Common myeloid progenitor, CD34-positive (primary cell): ENCODE data around the gene PRMT5.
"Not testable (repeated sequence)": the region's sequence is repeated elsewhere in the genome, so short reads cannot be mapped to it uniquely, and the experiment has no call there.

Source experiments
- CTCF ChIA-PET: fragments of 350-600 bp; sonication (Branson Sonifier 250); formaldehyde crosslinking; loops from one replicate; lab custom pipeline; 2021; ENCODE audit warnings: antibody characterized with exemption; lab: Charles Lee
- POLR2A ChIA-PET: fragments of 350-600 bp; sonication (Branson Sonifier 250); formaldehyde crosslinking; loops from one replicate; lab custom pipeline; 2021; ENCODE audit warnings: antibody characterized with exemption; lab: Charles Lee
- DNase-seq, 3 donors: peaks; one replicate each; pipeline versions ENCODE4 v3.0.0 to v3.0.0-alpha.2; 2013
- H3K27ac ChIP-seq, 2 experiments: 1 replicate in 1 of 2; 2 replicates in 1 of 2; pipeline ENCODE4 v1.7.0; 2013; ENCODE audit warnings: inconsistent platforms in 2 of 2, low read length in 2 of 2, mild to moderate bottlenecking in 2 of 2, low read depth in 1 of 2, moderate library complexity in 1 of 2; ENCODE audit not compliant: severe bottlenecking in 2 of 2, insufficient read depth in 1 of 2, poor library complexity in 1 of 2
- H3K27me3 ChIP-seq, 5 experiments: replicated peaks in 2 of 5; 1 replicate in 3 of 5; 2 replicates in 2 of 5; pipeline versions ENCODE4 v1.6.1 to v1.7.0; 2013; ENCODE audit warnings: low read length in 4 of 5, mild to moderate bottlenecking in 2 of 5, moderate library complexity in 2 of 5, inconsistent platforms in 1 of 5; ENCODE audit not compliant: insufficient read depth in 5 of 5, control insufficient read depth in 4 of 5
- H3K36me3 ChIP-seq, 4 experiments: 1 replicate in 2 of 4; 2 replicates in 2 of 4; pipeline versions ENCODE4 v1.6.1 to v1.7.0; 2013; ENCODE audit warnings: low read length in 3 of 4, control low read depth in 1 of 4, mild to moderate bottlenecking in 1 of 4; ENCODE audit not compliant: control insufficient read depth in 4 of 4, insufficient read depth in 4 of 4
- H3K4me1 ChIP-seq, 4 experiments: 1 replicate in 3 of 4; 2 replicates in 1 of 4; pipeline versions ENCODE4 v1.6.1 to v1.7.1; 2013; ENCODE audit warnings: low read length in 3 of 4, mild to moderate bottlenecking in 3 of 4, control low read depth in 1 of 4, inconsistent platforms in 1 of 4, moderate library complexity in 1 of 4; ENCODE audit not compliant: control insufficient read depth in 4 of 4, insufficient read depth in 4 of 4; ENCODE audit errors: control extremely low read depth in 1 of 4
- H3K4me3 ChIP-seq, 7 experiments: 1 replicate in 4 of 7; 2 replicates in 3 of 7; pipeline versions ENCODE4 v1.5.1 to v1.7.0; 2013; ENCODE audit warnings: mild to moderate bottlenecking in 7 of 7, low read length in 6 of 7, moderate library complexity in 6 of 7, inconsistent platforms in 2 of 7, low read depth in 2 of 7, control low read depth in 1 of 7; ENCODE audit not compliant: insufficient read depth in 4 of 7, control insufficient read depth in 1 of 7; ENCODE audit errors: extremely low read depth in 1 of 7
- H3K9me3 ChIP-seq, 5 experiments: 1 replicate in 4 of 5; 2 replicates in 1 of 5; pipeline versions ENCODE4 v1.6.1 to v1.7.1; 2013; ENCODE audit warnings: low read length in 4 of 5, mild to moderate bottlenecking in 2 of 5, inconsistent platforms in 1 of 5, low read depth in 1 of 5, moderate library complexity in 1 of 5; ENCODE audit not compliant: control insufficient read depth in 4 of 5, insufficient read depth in 2 of 5; ENCODE audit errors: control extremely low read depth in 1 of 5
- WGBS: methylation state at CpG from one replicate; pipeline ENCODE4 v1.1.5; 2013; ENCODE audit not compliant: insufficient coverage; 5-methylcytosine and 5-hydroxymethylcytosine counted together

The PRMT5 gene

DNA sequence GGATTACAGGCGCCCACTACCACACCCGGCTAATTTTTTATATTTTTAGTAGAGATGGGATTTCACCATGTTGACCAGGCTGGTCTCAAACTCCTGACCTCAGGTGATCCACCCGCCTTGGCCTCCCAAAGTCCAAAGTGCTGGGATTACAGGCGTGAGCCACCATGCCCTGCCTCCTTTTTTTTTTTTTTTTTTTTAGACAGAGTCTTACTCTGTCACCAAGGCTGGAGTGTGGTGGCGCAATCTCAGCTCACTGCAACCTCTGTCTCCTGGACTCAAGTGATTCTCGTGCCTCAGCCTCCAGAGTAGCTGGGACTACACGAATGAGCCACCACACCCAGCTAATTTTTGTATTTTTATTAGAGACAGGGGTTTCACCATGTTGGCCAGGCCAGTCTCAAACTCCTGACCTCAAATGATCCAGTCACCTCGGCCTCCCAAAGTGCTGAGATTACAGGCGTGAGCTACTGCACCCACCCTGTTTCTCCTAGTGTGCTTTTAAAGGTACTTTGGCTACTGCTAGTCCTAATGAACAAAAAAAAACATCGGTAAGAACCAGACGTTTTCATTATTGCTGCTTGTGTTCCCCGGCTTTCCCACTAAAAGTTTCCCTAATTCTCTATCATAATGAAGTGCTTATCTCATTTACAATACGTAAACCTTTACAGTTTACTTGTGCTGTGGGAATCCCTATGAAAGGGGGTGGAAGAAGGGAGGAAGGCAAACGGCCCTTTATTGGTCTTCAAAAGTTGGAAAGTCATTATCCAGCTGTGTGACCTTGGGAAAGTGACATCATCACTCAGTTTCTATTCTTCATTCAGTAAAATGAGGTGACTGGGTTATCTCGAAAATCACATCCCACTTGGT is 37.0 kb upstream of the PRMT5 start:
- WGBS: 100% methylated on average over 6 of the region's 15 CpGs
- not testable (repeated sequence) for DNase-seq, H3K4me1 ChIP-seq, H3K4me3 ChIP-seq, H3K36me3 ChIP-seq, H3K9me3 ChIP-seq, H3K27ac ChIP-seq, H3K27me3 ChIP-seq
- ChIA-PET POLR2A (interaction anchor here (0.6 kb wide), 1 partner anchor 11 kb away, joined by 3 read pairs; no protein-coding TSS in a partner anchor), CTCF (interaction anchor here (0.7 to 16.1 kb wide), 4 partner anchors 13 to 90 kb away, joined by 3 to 319 read pairs (median 3); partner anchors contain the start of gene AJUBA)

DNA sequence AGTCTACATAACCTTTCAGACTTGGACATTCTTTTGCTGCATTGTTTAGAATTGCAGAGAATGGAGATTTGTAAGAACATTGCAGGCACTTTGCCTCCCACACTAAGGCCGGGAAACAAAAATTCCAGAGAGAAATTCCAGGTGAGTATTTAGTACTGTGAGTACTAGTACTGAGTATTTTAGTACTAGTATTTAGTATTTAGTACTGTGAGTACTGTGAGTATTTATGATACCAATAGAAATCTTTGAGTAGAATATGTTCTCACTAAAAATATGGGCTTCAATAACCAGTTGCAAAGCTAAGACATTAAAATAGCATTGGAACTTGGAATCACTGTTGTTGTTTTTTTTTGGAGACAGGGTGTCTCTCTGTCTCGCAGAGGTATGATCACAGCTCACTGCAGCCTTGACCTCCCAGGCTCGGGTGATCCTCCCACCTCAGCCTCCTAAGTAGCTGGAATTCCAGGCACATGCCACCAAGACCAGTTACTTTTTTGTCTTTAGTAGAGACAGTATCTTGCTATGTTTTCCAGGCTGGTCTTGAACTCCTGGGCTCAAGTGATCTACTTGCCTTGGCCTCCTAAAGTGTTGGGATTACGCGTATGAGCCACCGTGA is 33.0 kb upstream of the PRMT5 start:
- WGBS: 100% methylated on average over 4 of the region's 6 CpGs
- Histone ChIP-seq H3K27me3 (no peaks in the 10 kb centered on the region), H3K27ac (no peak overlapping the region), H3K4me1 (peaks cover 0 to 4% (median 2%) of the 10 kb centered on the region in 4 experiments), H3K4me3 (no peak overlapping the region), H3K36me3 (no peaks in the 10 kb centered on the region), H3K9me3 (no peaks in the 10 kb centered on the region)
- ChIA-PET POLR2A (interaction anchor here (0.6 kb wide), 1 partner anchor 45 kb away, joined by 3 read pairs; no protein-coding TSS in a partner anchor), CTCF (interaction anchor here (0.6 to 4.1 kb wide), 9 partner anchors 11 to 97 kb away, joined by 3 to 26 read pairs (median 3); no protein-coding TSS in a partner anchor)
- no peak for DNase-seq

DNA sequence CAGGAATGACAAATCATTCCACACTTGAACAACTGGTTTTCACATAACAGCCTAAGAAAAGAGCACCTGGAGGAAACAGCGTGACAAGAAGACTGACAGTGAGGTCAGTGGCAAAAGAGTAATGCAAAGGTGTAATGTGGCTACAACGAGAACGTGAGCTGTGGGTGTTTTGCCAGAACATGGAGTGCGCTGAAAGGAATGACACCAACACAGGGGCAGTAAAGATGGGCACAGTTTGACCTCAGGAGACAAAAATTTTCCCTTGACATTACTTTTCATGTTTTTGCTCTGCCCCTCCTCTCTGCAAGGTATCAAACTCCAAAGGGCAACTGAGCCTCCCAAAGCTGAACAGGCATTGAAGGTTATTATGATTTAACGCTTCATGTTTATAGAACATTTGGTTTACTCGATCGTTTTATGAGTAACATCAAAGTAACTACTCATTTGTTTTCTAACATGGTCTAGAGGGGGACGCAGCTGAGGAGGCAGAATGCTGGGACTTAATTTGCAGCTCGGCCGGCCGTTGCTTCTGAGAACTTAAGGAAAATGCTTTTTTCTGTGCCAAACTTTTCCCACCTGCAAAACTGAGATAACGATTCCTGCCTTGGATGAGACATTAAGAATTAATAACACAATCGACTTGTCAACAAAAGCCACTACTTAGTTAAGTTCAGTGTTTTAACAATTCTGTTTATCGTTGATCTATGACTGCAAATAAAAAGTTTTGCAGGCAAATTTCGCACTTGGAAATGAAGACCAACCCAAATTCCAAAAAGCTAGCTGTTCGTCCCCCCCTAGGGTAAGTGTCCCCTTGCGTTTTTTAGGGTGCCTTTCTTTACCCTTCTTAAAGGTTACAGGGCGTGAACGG is 26.8 kb upstream of the PRMT5 start:
- Histone ChIP-seq H3K27me3 (no peaks in the 10 kb centered on the region), H3K36me3 (peaks cover 3 to 12% (median 7%) of the 10 kb centered on the region in 4 experiments), H3K4me1 (peaks cover 3 to 24% (median 14%) of the 10 kb centered on the region in 4 experiments), H3K4me3 (peak overlapping the region; percentile 73 to 95 (median 84)), H3K27ac (peak overlapping the region; percentile 33 to 85), H3K9me3 (no peaks in the 10 kb centered on the region)
- POLR2A ChIA-PET: interaction anchor here (0.6 to 1.5 kb wide), 4 partner anchors 9 to 26 kb away, joined by 3 to 7 read pairs (median 4); partner anchors contain the start of gene PRMT5
- peak in 2 of 3 donors; percentile 5 to 13 for DNase-seq
- WGBS: 12% methylated on average over 11 of the region's 19 CpGs
- CTCF ChIA-PET: interaction anchor here (0.9 to 9.2 kb wide), 10 partner anchors 10 to 132 kb away, joined by 3 to 83 read pairs (median 6); no protein-coding TSS in a partner anchor

DNA sequence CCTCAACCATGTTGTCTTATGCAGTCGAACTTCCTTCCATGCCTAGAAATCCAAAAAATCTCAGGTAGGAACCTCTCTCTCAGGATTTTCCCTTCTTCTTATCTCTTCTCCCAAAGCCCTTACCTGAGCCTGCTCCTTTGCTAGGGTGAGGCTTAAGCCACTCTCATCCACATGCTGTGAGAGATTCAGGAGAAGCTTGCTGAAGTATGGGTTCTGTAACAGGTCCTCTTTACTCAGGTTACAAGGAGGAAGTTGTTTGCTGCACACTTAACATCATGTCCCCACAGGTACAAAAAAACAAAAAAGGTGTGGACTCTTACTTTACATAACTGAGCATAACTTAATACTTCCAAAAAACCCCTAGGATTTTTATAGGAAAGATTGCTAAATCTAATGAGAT is 23.2 kb upstream of the PRMT5 start:
- CTCF ChIA-PET: interaction anchor here (1.1 to 9.2 kb wide), 2 partner anchors 22 to 23 kb away, joined by 5 to 83 read pairs; no protein-coding TSS in a partner anchor

DNA sequence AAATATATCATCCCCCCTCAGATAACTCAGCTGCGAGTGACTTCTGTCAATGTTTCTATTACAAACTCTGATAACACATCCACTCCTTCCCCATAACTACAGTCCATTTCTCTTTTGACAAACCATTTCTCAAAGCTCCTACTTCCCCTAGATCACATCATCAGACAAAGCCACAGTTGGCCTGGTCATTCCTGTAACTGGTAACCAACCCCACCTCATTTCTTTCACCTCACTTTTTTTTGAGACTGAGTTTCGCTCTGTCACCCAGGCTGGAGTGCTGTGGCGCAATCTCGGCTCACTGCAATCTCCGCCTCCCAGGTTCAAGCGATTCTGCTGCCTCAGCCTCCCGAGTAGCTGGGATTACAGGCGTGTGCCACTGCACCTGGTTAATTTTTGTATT is 22.6 kb upstream of the PRMT5 start:
- WGBS: 100% methylated on average over 5 of the region's 8 CpGs
- H3K27me3 ChIP-seq, H3K9me3 ChIP-seq, H3K27ac ChIP-seq, H3K4me3 ChIP-seq: not testable (repeated sequence)
- Histone ChIP-seq H3K36me3 (peaks cover 15 to 32% (median 24%) of the 10 kb centered on the region in 4 experiments), H3K4me1 (peaks cover 3 to 20% (median 10%) of the 10 kb centered on the region in 4 experiments)
- DNase-seq: peak in 2 of 3 donors; percentile 22 to 31
- ChIA-PET CTCF (interaction anchor here (0.6 to 9.2 kb wide), 7 partner anchors 8 to 43 kb away, joined by 3 to 83 read pairs (median 3); no protein-coding TSS in a partner anchor), POLR2A (interaction anchor here (0.5 kb wide), 1 partner anchor 25 kb away, joined by 3 read pairs; no protein-coding TSS in a partner anchor)

More for the DNA sequence above, 23.2 kb upstream of the PRMT5 start:
- H3K4me3 ChIP-seq: peak overlapping the region in 1 of 7 experiments; percentile 38
- peaks cover 3 to 24% (median 12%) of the 10 kb centered on the region in 4 experiments for H3K4me1 ChIP-seq
- H3K36me3 ChIP-seq: peaks cover 9 to 26% (median 19%) of the 10 kb centered on the region in 4 experiments
- no peak overlapping the region for H3K27ac ChIP-seq
- no peak for DNase-seq
- POLR2A ChIA-PET: no interaction called here
- no peaks in the 10 kb centered on the region for H3K27me3 ChIP-seq
- H3K9me3 ChIP-seq: no peaks in the 10 kb centered on the region
- 100% methylated on average over 1 of the region's 1 CpG for WGBS

DNA sequence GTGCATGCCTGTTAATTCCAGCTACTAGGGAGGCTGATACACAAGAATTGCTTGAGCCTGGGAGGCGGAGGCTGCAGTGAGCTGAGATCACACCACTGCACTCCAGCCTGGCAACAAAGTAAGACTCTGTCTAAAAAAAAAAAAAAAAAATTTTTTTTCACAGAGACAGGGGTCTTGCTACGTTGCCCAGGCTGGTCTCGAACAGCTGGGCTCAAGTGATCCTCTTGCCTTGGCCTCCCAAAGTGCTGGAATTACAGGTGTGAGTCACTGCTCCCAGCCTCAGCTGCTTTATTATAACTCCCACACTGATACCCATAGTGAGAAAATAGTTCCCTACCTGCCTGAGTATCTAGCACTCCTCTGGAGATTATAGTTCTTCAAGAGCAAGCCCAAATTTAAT is 16.5 kb upstream of the PRMT5 start:
- no peaks in the 10 kb centered on the region for H3K4me1 ChIP-seq
- no peaks in the 10 kb centered on the region for H3K27me3 ChIP-seq
- 100% methylated on average over 3 of the region's 3 CpGs for WGBS
- DNase-seq: no peak
- POLR2A ChIA-PET: no interaction called here
- CTCF ChIA-PET: interaction anchor here (0.8 to 4.9 kb wide), 6 partner anchors 9 to 113 kb away, joined by 3 to 25 read pairs (median 10); partner anchors contain the start of gene AJUBA
- no peak overlapping the region for H3K4me3 ChIP-seq
- peaks cover 13 to 44% (median 26%) of the 10 kb centered on the region in 4 experiments for H3K36me3 ChIP-seq
- no peak overlapping the region for H3K27ac ChIP-seq
- H3K9me3 ChIP-seq: no peaks in the 10 kb centered on the region
